Mesothelial cell of epicardium (in vitro differentiated cells): ENCODE data around the gene GALP. TPM values are rescaled to one million over a fixed set of nuclear protein-coding genes. Genes with fewer than 3 reads are reported as not detected.
"Not testable (repeated sequence)": the region's sequence is repeated elsewhere in the genome, so short reads cannot be mapped to it uniquely, and the experiment has no call there.

ENCODE experiments used
- DNase-seq, 2 experiments: peaks; one replicate each; pipeline ENCODE4 v3.0.0; 2021; ENCODE audit warnings: low spot score in 2 of 2; ENCODE audit not compliant: unreplicated experiment in 2 of 2
- H3K27ac Mint-ChIP-seq: 2 replicates; pipeline ENCODE4 v1.8.0; 2021; ENCODE audit warnings: mixed read lengths
- H3K27me3 Mint-ChIP-seq: 2 replicates; pipeline ENCODE4 v1.8.0; 2021; ENCODE audit warnings: low read depth, mixed read lengths
- H3K36me3 Mint-ChIP-seq: 2 replicates; pipeline ENCODE4 v1.8.0; 2021; ENCODE audit warnings: mixed read lengths
- H3K4me1 Mint-ChIP-seq: 2 replicates; pipeline ENCODE4 v1.8.0; 2021; ENCODE audit warnings: mixed read lengths
- H3K4me3 Mint-ChIP-seq: 2 replicates; pipeline ENCODE4 v1.8.0; 2021; ENCODE audit warnings: mild to moderate bottlenecking, moderate library complexity, mixed read lengths
- H3K9me3 Mint-ChIP-seq: 2 replicates; pipeline ENCODE4 v1.8.0; 2021; ENCODE audit warnings: mixed read lengths
- CTCF ChIP-seq: fragments of 200-600 bp; sonication (generic); IDR thresholded peaks from one replicate; pipeline ENCODE4 v1.5.0; 2021; ENCODE audit warnings: antibody characterized with exemption; ENCODE audit not compliant: unreplicated experiment
- total RNA-seq: library from RNA; stranded (reverse); gene quantifications from 3 replicates; pipeline ENCODE4 v1.2.1, GENCODE V29; 2021

Gene GALP
- total RNA-seq, 1 donor from 2014 or later: not detected

DNA sequence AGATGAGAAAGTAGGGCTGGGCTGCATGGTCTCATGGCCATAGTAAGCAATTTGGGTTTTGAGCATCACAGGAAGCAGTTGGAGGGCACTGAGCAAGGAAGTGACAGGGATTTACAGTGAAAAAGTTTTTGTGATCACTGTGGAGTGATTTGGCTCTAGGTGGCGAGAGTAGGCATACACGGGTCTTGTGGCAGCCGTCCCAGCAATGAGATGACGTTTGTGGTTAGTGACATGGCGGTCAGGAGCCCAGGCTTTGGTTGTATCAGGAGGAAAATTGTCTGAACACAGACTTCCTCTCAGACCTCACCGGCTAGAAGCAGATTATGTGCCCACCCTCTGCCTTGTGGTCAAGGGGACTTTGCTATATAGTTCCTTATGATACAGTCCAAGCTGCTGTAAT is 31.4 kb upstream of the GALP start:
- Mint-ChIP-seq H3K36me3 (peaks cover 10% of the 10 kb centered on the region), H3K9me3 (no peaks in the 10 kb centered on the region), H3K4me3 (no peak overlapping the region), H3K27ac (no peak overlapping the region), H3K27me3 (no peaks in the 10 kb centered on the region), H3K4me1 (peaks cover 29% of the 10 kb centered on the region)
- no peak for DNase-seq
- TF ChIP-seq CTCF: no peak

DNA sequence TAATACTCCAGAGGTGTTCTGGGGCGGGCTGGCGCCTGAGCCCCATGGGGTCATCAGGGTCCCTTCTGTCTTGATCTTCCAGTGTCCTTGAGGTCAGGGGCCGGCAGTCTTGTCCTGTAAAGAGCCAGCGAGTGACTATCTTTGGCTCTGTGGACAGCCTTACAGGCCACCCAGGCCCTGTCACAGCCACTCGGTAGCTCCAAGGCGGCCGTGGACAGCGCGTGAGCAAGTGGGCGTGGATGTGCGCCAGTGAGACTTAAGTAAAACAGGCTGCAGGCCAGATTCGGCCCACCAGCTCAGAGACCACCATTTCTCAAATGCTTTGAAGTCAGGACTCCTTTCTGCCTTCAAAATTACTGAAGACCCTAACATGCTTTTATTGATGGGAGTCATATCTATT is 31.0 kb upstream of the GALP start:
- no peak overlapping the region for H3K4me3 Mint-ChIP-seq
- H3K4me1 Mint-ChIP-seq: peaks cover 26% of the 10 kb centered on the region
- H3K27me3 Mint-ChIP-seq: no peaks in the 10 kb centered on the region
- DNase-seq: no peak
- no peak overlapping the region for H3K27ac Mint-ChIP-seq
- TF ChIP-seq CTCF: no peak
- no peaks in the 10 kb centered on the region for H3K9me3 Mint-ChIP-seq
- peaks cover 14% of the 10 kb centered on the region for H3K36me3 Mint-ChIP-seq

DNA sequence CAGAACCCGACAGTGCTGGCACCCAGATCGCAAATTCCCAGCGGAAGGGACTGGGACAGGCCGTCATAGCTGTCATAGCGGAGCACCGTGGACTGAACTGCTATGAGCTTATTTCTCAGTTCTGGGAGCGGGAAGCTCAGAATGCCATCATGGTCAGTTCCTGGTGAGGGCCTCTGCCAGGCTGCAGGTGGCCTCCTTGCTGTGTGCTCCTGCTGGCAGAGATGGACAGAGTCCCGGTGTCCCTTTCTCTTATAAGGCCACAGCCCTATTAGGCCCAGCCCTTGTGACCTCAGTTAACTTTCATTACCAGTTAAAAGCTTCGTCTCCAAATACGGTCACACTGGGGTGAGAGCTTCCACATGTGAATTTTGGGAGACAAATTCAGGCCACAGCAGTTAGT is 30.1 kb upstream of the GALP start:
- DNase-seq: no peak
- no peak for TF ChIP-seq CTCF
- Mint-ChIP-seq H3K4me1 (peaks cover 19% of the 10 kb centered on the region), H3K36me3 (peaks cover 20% of the 10 kb centered on the region), H3K4me3 (no peak overlapping the region), H3K27ac (no peak overlapping the region), H3K27me3 (no peaks in the 10 kb centered on the region), H3K9me3 (no peaks in the 10 kb centered on the region)

- Mint-ChIP-seq H3K36me3 (peaks cover 20% of the 10 kb centered on the region), H3K9me3 (no peaks in the 10 kb centered on the region), H3K27ac (no peak overlapping the region), H3K4me3 (no peak overlapping the region), H3K4me1 (peaks cover 16% of the 10 kb centered on the region), H3K27me3 (no peaks in the 10 kb centered on the region)
- DNase-seq: no peak
- TF ChIP-seq CTCF: no peak
Observed at GRCh38 chr19:56146904-56147303, 28.9 kb upstream of the GALP start.

- no peak for TF ChIP-seq CTCF
- Mint-ChIP-seq H3K36me3 (peaks cover 20% of the 10 kb centered on the region), H3K9me3 (no peaks in the 10 kb centered on the region), H3K4me3 (no peak overlapping the region), H3K27ac (no peak overlapping the region), H3K4me1 (peaks cover 12% of the 10 kb centered on the region), H3K27me3 (no peaks in the 10 kb centered on the region)
- no peak for DNase-seq
Observed at GRCh38 chr19:56147307-56147706, 28.5 kb upstream of the GALP start.

GRCh38 chr19:56148096-56148495 is 27.7 kb upstream of the GALP start:
- TF ChIP-seq CTCF: no peak
- Mint-ChIP-seq H3K9me3 (no peaks in the 10 kb centered on the region), H3K36me3 (peaks cover 20% of the 10 kb centered on the region), H3K27me3 (no peaks in the 10 kb centered on the region), H3K4me1 (peaks cover 8% of the 10 kb centered on the region), H3K27ac (no peak overlapping the region), H3K4me3 (no peak overlapping the region)
- DNase-seq: no peak

DNA sequence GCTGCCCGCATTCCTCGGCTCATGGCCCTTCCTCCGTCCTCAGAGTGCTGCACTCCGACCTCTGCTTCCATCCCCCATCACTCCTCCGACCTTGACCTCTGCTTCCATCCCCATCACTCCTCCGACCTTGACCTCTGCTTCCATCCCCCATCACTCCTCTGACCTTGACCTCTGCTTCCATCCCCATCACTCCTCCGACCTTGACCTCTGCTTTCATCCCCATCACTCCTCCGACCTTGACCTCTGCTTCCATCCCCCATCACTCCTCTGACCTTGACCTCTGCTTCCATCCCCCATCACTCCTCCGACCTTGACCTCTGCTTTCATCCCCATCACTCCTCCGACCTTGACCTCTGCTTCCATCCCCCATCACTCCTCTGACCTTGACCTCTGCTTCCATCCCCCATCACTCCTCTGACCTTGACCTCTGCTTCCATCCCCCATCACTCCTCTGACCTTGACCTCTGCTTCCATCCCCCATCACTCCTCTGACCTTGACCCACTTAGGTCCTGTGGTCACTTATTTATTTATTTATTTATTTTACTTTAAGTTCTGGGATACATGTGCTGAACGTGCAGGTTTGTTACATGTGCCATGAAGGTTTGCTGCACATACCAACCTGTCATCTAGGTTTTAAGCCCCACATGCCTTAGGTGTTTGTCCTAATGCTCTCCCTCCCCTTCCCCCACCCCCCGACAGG is 26.7 kb upstream of the GALP start:
- not testable (repeated sequence) for H3K4me1 Mint-ChIP-seq, H3K27ac Mint-ChIP-seq, H3K9me3 Mint-ChIP-seq, H3K4me3 Mint-ChIP-seq, H3K27me3 Mint-ChIP-seq, DNase-seq
- peaks cover 23% of the 10 kb centered on the region for H3K36me3 Mint-ChIP-seq
